ENCODE results near the gene HSPA9. TPM values are rescaled to one million over a fixed set of nuclear protein-coding genes. Genes with fewer than 3 reads are reported as not detected.

The HSPA9 gene
- total and polyA plus RNA-seq, 2 of the 8 experiments (the other 6 are each of a cell fraction or from before 2014, with no cell fraction given) = 191 to 395 TPM

DNA sequence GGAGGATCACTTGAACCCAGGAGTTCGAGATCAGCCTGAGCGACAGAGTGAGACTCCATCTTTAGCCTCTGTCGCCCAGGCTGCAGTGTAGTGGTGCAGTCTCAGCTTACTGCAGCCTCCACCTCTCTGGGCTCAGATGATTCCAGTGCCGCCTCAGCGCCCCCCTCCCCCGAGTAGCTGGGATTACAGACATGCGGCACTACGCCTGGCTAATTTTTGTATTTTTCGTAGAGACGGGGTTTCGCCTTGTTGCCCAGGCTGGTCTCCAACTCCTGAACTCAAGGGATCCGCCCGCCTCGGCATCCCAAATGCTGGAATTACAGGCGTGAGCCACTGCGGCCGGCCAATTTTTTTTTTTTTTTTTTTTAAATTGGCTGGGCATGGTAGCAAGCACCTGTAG lies 2.3 kb upstream of the HSPA9 start:
- Histone ChIP-seq H3K23ac (ENCODE audit: insufficient read length) (no peak overlapping the region), H3K14ac (ENCODE audit: insufficient read length) (no peak overlapping the region), H4K91ac (replicated peaks; ENCODE audit: insufficient read length, low read length) (no peak overlapping the region), H3K23me2 (ENCODE audit: low read depth, low read length) (0 out of 2 replicates have a peak, but pooled peaks cover 2% of the 10 kb centered on the region), H4K8ac (ENCODE audit: extremely low read depth, insufficient read depth, low read length) (no peak overlapping the region), H3K9ac (replicated peaks in 1 of 4; ENCODE audit: extremely low read depth in 1 of 4, low read depth in 3 of 4, low read length in 3 of 4) (no peak overlapping the region), H3K18ac (ENCODE audit: extremely low read depth, low read length) (no peak overlapping the region; the same call in 1 of the 2 replicates), H2BK20ac (ENCODE audit: low read length) (no peak overlapping the region), H3K27me3 (replicated peaks in 1 of 4; ENCODE audit: control insufficient read depth in 3 of 4, extremely low read depth in 1 of 4, insufficient read depth in 3 of 4, low read length in 3 of 4) (no peaks in the 10 kb centered on the region), H3K79me2 (ENCODE audit: control insufficient read depth in 1 of 2, insufficient read depth in 2 of 2, low read length in 2 of 2) (peaks cover 16 to 26% of the 10 kb centered on the region in 2 experiments), H3K4ac (replicated peaks; ENCODE audit: insufficient read length, low read depth, low read length) (no peak overlapping the region), H3K79me1 (ENCODE audit: low read depth, low read length) (no peaks in the 10 kb centered on the region), H3K4me1 (replicated peaks in 1 of 4; ENCODE audit: control insufficient read depth in 3 of 4, insufficient read depth in 4 of 4, low read length in 3 of 4) (peaks cover 0 to 3% (median 0%) of the 10 kb centered on the region in 4 experiments; a peak in 3 of 7 replicates), H3K36me3 (ENCODE audit: control insufficient read depth in 2 of 4, insufficient read depth in 4 of 4, low read length in 3 of 4) (peaks cover 9 to 16% (median 11%) of the 10 kb centered on the region in 4 experiments), H3K4me2 (ENCODE audit: insufficient read depth in 1 of 2, low read depth in 2 of 2, low read length in 2 of 2) (no peak overlapping the region), H2BK120ac (replicated peaks; ENCODE audit: low read depth, low read length) (no peak overlapping the region), H3K4me3 (ENCODE audit: extremely low read depth in 1 of 4, insufficient read depth in 2 of 4, low read depth in 3 of 4, low read length in 4 of 4) (no peak overlapping the region), H2BK12ac (ENCODE audit: low read depth, low read length) (no peak overlapping the region), H3K9me3 (ENCODE audit: insufficient read depth in 2 of 2, low read depth in 1 of 2, low read length in 1 of 2) (no peaks in the 10 kb centered on the region; a peak in 1 of 4 replicates), H2BK15ac (ENCODE audit: low read length) (no peak overlapping the region), H3K56ac (replicated peaks; ENCODE audit: insufficient read length, low read depth, low read length) (no peak overlapping the region), H3K27ac (ENCODE audit: low read depth, low read length) (no peak overlapping the region), H2AK5ac (ENCODE audit: low read depth, low read length) (no peak overlapping the region), H2BK5ac (ENCODE audit: low read depth, low read length) (no peak overlapping the region), H4K5ac (ENCODE audit: insufficient read length, low read depth, low read length) (no peak overlapping the region), H2AFZ (ENCODE audit: low read length) (no peak overlapping the region), H4K20me1 (replicated peaks in 1 of 2; ENCODE audit: control insufficient read depth in 1 of 2, insufficient read depth in 2 of 2, low read length in 2 of 2) (peaks cover 0 to 2% of the 10 kb centered on the region in 2 experiments)
- FAIRE-seq (no peak), DNase-seq (ENCODE audit: low read depth in 1 of 2, low spot score in 2 of 2) (no peak)
- ChIA-PET POLR2A (ENCODE audit: partially characterized antibody) (interaction anchor here (1.1 to 24.2 kb wide), 7 partner anchors 9 to 716 kb away, joined by 3 to 1018 read pairs (median 25); partner anchors contain the start of genes EGR1, ETF1 and MATR3), CTCF (ENCODE audit: partially characterized antibody) (interaction anchor here (1.2 to 3.6 kb wide), 4 partner anchors 18 to 60 kb away, joined by 3 to 20 read pairs (median 4); no protein-coding TSS in a partner anchor)
- TF ChIP-seq, protein P1, sequence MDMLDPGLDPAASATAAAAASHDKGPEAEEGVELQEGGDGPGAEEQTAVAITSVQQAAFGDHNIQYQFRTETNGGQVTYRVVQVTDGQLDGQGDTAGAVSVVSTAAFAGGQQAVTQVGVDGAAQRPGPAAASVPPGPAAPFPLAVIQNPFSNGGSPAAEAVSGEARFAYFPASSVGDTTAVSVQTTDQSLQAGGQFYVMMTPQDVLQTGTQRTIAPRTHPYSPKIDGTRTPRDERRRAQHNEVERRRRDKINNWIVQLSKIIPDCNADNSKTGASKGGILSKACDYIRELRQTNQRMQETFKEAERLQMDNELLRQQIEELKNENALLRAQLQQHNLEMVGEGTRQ (IDR thresholded peaks at IDR 0.05; ENCODE audit: low read length) = no peak
- TF ChIP-seq CREB1 (IDR thresholded peaks at IDR 0.05) = no peak
- TF ChIP-seq MAX (IDR thresholded peaks at IDR 0.05) = no peak
- TF ChIP-seq BCL11A (IDR thresholded peaks at IDR 0.05; ENCODE audit: low read depth in 2 of 2, low read length in 2 of 2) = no peak
- no peak for TF ChIP-seq CTBP2 (IDR thresholded peaks at IDR 0.05; ENCODE audit: borderline replicate concordance, insufficient read depth, insufficient read length, low read length)
- TF ChIP-seq CHD2 (IDR thresholded peaks at IDR 0.05; ENCODE audit: low read length) = no peak
- TF ChIP-seq KDM4A (IDR thresholded peaks at IDR 0.05; ENCODE audit: low read depth, low read length, severe bottlenecking) = no peak
- whole genome bisulfite sequencing, 2 experiments (ENCODE audit: extremely low coverage in 1 of 2, insufficient coverage in 1 of 2, insufficient read length in 1 of 2, insufficient replicate concordance in 2 of 2, low coverage in 1 of 2, low lambda C conversion rate in 2 of 2, missing lambda C conversion rate in 1 of 2) = 92% methylated on average over 17 of the region's 17 CpGs; no CpG with 5 or more reads in 1 of the 2 experiments
